COLO668 (cell line): ENCODE results near the gene STX8.
"Not testable (repeated sequence)": the region's sequence is repeated elsewhere in the genome, so short reads cannot be mapped to it uniquely, and the experiment has no call there.

ENCODE experiments used
- DNase-seq: peaks from one replicate; lab custom pipeline; 2025; ENCODE audit not compliant: unreplicated experiment; lab: John Stamatoyannopoulos, UW

The STX8 gene

DNA sequence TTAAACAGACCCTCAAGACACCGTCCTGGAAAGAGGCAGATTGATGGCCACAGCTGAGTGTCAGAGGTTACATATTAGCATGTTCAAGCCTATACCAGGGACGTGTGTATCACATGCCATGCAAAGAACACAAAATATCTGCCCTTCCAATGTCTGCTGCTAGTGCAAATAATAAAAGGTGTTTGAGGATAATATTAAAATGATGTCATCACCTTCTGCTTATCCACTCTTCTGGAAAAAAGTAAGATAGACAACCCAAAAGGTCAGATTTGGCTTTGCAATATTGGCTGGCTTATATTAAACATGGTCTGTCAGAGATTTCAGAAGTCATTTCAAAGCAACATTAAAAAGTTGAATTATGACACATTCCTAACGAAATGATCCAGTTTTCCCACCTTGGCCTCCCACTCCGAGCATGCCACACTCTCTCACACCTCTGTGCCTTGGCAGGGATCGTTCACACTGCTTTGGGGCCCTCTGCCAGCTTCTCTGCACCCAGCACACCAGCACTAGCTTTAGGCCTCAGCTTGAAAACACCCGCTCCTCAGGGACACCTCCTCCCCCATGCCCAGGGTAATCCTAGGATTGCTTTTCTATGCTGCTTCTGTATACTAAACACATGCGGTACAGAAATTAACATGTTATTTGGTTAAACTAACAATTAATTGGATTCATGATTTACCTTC is 306.1 kb downstream of the STX8 start:
- no peak for DNase-seq

DNA sequence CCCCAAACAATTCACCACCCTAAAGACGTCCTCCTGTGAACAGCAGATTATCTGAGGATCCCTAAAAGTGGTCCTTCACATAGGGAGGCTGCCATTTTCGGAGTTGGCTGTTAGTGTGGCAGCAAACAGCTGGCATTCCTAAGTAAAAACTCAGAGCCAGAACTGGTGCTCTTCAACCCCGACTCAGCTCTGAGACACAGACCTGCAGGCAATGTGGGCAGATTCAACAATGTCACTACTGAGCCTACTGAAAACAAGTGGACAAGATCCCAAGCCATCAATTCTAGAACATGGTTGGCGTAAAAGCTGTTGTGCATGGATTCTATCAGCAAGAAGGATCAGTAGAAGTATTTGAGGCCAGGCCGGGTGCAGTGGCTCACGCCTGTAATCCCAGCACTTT is 307.1 kb downstream of the STX8 start:
- DNase-seq = no peak

DNA sequence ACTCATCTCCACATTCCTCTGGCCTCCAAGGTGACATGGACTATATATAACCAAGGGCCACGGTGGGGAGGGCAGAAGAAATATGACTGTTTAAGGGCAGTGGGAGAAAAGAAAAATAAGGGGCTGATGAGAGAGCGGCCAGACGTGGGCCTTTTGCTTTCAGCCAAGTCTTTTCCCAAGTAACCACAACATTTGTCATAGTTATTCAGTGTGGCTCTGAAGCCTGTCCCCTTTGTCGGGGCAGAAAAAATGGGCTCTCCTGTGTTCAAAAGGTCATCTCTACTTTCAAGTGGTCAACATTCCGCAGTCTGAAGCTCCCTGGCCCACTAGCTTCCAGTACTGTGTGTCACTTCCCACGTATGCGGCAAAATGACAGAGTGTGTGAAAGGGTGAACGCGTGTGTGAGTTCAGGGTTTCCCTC is 308.9 kb downstream of the STX8 start:
- DNase-seq = no peak

DNA sequence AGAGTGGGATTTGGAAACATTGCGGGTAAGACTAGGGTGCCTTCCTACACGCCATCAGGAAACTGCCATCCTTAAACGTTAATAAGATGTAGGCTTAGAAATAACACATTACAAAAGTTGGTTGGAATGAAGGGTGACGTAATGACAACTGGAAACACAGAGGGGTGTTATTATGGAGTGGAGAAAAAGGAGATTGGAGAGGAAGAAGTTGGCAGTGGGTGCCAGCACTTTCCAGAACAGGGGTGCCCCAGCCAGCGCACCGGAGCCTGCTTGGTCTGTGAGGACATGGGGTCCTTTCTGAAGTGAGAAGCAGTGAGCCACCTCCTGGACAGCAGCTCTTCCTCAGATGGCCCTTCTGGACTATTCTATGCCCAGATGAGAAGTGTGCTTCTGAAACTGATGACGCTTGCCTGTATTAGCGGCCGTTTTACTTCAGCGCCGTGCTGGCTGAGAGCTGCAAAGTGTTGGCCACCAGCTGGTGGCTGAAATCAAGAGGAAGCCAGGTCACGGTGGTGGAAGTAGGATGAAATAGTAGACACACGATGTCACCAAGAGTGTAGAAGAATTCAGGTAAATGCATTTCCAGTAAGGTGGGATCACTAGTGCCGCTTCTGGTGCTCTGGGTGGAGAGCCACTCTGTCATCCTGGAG is 309.5 kb downstream of the STX8 start:
- DNase-seq = no peak

DNA sequence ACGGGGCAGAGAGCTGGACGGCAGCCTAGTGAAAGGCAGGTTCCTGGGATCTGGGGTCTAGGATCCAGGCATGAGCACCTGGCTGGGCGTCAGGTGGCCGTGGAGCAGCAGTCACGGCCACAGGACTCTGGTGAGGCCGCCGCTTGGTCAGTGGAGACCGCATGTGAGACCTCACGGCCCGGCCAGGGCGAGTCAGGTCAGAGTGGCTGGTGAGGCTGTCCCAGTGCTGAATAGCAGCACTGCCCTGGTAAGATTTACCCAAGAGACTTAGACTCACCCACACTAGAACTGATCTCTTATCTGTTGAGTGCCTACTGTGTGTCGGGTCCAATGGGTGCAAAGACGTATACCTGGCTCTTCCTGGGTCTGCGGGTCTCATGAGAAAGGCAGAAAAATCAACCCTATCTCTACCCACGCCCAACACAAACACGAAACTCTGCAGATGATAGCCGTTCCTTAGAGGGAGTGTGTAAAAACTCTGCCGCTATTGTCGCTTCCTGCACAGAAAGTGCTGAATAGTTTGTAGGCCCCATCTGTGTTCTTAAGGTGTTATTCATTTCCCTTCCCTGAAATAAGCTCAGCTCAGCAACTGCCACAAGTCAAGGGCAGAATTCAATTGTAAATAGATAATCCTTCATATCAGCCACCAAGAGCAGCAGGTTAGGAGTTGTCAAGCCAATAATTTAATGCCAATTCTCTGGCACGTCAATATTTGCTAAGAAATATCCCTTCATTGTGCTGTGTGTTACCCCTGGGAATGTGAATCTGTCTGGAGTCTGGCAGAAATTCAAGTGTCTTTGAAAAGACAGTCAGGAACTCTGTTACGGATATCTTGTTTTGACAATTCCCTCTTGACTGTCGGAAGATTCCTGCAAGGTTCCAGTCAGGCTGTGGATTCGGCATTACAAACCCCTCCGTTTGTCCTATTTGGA is 314.3 kb downstream of the STX8 start:
- DNase-seq = no peak

DNA sequence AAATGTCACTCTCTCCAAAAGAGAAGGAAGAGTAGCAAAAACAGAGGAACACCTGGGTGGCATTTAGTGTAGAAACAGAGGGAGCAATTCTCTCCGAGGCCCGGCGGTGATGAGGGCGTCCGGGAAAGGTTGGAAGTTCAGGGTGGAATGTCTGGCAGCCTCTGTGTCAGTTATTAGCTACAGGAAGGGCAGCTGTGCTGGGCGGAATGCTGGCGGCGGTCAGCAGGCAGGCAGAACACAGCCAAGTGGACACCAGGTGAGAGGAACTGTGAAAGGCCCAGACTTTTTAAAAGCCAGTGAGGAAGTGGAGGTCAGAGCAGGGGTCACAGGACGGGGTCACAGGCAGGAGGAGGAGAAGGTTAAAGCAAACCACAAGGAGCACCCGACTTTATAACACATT is 316.2 kb downstream of the STX8 start:
- DNase-seq = no peak

DNA sequence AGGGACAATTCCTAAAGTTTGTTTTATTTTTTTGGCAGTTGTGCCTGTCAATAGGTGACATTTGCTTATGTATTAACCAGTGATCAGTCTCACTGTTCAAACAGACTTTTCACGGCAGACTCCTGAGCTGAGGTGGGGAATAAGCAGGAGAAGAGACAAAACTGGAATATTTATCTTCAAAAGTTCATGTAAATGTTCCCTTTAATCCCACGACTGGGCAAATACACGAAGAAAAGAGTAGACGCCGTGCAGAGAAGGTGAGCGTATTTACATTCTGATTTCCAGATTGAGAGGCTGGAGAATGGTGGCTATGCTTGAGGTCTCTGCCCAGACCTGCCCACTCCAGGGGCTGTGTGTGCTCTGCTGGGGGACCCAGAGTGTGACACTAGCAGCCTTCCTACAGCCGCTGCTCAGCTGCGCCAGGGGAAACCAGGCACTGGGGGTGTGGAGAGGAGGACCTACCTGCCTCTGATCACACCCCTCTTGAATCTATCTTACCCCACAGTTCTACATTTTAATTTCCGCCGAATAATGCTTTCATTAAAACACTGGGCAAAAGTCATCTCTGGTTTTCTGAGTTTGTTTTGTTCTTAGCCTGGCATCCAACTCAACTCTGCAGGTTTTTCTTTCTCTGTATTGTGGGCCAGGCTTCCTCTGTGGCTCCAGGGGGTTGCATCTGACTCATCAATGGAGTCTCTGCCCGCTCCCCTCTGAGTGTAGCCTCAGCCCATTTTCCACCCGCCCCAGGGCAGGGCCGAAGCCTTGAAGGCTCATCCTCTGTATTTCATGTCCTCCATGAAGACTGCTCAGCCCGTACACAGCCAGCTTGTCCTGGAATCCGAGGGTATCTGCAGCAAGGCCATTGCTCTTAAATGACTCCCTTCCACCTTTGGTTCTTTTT is 317.3 kb downstream of the STX8 start:
- no peak for DNase-seq

DNA sequence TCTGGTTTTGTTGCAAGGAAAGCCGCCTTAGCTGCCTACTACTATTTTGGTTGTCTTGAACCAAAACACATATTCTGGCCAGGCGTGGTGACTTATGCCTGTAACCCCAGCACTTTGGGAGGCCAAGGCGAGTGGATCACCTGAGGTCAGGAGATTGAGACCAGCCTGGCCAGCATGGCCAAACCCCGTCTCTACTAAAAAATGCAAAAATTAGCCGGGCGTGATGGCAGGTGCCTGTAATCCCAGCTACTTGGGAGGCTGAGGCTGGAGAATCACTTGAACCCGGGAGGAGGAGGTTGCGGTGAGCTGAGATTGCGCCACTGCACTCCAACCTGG is 318.0 kb downstream of the STX8 start:
- not testable (repeated sequence) for DNase-seq

DNA sequence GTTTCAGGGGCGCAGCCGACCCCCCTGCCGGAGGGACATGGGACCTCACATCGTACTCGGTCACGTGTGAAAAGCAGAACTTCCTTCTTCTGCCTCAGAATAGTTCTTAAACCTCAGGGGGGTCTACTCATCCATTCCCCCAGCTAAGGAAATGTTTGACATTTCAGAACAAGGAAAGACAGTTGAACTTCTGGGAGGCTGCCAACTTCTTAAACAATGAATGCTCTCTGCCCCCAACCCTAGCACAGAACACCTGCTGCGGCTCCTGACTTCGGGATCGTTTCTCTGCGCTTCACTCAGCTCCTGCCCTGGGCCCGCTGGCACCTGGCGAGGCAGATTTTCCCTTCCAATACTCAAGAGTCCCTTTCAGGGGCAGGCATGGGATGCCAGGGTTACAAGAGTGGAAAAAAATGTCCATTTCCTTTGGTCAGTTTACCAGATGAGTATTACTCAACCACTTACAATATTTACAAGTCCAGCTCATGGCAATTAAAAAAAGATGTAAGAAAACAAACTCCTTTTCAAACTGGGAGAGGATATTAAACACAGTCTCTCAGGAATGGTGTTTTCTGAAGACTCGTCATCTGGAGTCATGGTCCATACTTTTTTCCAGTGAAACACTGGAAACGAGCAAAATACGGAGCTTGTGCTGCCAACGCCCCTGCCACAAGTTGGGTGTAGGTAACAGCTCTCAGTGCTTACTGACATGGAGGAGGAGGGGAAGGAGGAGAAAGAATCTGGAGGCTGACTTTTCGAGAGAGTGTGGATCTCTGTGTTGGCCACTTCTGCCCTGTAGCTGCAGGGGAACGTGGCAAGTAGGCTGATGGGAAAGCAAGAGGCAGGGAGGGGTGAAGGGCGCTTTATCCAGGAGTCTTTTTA is 318.6 kb downstream of the STX8 start:
- no peak for DNase-seq

DNA sequence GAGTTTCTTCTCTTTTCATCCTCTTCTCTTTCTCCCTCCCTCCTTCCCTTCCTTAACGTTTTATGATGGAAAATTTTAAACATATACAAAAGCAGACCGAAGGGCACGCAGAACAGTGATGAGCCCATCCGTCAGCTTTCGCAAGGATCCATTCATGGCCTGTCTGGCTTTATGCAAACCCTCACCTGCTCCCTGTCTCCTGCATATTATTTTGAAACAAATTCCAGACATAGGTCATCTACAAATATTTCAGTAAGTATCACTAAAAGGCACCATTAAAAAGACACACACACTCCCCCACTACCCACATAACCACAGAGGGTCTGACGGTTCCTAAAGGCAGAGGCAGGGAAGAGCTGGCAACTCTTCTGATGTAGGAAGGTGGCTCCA is 319.3 kb downstream of the STX8 start:
- no peak for DNase-seq

DNA sequence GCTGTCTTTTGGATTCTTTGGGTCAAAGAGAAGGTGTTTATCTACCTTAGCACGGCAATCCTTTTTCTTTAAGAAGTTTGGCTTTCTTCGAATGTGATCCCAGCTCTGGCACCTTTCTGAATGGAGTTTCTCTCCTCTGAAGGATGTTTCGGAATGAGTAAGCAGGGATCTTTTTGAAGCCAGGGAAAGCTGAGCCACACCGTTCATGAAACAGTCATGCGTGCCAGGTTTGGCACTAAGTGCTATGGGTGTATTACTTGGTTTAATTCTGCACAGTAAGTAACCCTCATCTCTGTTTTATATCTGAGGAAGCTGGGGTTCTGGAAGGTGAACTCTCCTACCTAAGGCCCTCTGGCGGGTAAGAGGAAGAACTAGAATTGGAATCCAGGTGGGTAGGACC is 319.8 kb downstream of the STX8 start:
- no peak for DNase-seq

DNA sequence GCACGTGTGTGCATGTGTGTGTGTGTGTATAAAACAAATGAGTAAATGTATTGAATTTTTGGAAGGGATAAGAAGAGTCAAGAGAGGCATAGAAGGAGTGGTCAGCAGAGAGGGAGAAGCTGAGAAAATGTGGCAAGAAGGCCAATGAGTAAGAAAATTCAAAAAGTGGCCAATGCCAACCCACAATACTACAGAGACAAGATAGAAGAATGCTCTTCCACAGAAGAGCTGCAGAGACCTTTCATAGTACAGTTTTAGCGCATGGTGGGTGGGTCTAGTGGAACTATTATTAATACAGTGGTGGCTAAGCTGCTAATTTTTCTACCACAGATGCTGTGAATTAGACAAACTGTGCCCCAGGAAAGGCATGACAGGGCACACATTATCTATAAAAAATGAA is 320.8 kb downstream of the STX8 start:
- no peak for DNase-seq

DNA sequence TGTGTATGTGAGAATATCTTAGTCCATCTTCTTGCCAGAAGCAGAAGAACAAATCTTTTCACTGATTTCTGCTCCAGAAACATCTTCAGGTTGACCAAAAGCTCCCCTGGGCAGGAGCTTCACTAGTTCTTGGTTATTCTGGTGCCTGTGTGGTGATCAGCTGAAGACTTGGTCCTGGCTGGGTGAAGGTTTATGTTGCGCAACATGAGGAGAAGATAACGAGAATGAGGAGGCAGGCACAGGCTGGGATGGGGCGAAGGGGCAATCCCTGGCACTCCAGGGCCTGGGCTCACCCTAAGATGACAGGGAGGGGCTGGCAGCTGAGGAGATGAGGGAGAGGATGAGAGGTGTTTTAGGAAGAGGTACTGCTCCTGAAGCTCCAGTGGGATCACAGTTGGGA is 322.3 kb downstream of the STX8 start:
- DNase-seq = no peak

DNA sequence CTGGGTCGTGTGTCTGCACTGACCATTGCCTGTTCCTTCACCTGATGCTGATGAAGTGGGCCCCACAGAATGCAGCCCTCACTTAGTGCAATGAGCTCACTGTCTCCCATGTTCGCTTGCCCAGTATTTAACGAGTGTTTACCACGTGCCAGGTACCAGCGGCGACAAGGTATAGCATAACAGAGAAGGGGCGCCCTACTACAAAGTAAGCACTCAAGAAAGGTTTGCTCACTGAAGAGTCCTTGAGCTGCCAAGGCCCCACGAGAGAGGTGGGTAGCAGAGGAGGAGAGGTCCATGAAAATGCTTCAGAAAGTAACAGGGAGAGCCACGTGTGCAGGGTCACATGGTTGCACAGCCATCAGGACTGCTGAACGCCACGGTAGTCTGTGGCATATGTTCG is 324.3 kb downstream of the STX8 start:
- DNase-seq = no peak

DNA sequence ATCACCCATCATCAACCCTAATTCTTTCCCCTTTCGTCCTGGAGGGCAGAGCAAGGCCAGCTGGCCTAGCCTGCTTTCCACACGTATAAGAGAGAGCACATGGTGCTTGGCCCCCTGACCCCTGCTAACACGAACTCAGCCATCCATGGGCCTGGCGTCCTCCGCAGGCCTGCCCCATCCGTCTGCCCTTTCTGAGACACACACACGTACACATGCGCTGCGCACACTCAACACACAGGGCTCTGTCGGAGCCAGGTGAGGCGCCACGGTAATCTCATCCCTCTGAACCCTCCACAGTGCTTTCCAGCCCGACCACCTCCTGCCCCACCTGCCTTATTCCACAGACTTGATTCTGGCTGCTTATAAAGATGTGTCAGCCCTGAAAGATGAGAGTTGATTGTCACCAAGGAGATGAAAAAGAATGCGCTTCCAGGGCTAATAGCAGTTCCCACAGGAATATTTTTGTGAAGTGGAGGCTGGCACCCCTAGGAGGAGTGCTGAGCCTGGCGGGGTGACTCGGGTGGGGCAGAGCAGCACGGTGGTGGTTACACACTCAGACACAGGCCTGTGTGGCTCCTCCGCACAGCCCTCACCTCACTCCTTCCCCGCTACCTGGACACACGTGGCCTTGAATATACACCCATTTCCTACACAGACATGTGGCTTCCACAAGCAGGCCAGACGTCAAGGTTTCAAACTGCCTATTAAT is 326.2 kb downstream of the STX8 start:
- DNase-seq = no peak

DNA sequence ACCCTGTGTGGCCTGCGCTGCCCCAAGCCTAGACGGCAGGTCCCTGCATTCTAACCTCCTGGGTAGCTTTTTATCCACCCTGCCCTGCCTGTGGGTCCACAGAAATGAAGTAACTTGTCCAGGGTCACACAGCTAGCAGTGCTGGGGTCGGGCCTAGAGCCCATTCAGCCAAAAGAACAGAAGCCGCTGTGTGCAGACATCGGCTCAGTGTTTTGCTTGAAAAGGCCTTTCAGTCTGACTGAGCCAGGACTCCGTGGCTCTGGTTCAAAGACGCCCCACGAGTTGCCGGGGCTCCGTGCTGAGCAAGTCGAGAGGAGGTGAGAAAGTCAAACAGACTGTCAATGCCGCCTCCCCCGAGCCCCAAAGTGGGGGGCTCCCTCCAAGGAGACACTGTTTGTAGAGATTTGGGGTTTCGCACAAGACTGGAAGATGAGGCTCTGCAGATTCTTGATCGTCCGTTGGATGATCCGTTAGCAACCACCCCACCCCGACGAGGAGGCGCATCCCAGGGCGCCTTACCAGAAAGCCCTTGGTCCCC is 328.1 kb downstream of the STX8 start:
- DNase-seq = no peak

DNA sequence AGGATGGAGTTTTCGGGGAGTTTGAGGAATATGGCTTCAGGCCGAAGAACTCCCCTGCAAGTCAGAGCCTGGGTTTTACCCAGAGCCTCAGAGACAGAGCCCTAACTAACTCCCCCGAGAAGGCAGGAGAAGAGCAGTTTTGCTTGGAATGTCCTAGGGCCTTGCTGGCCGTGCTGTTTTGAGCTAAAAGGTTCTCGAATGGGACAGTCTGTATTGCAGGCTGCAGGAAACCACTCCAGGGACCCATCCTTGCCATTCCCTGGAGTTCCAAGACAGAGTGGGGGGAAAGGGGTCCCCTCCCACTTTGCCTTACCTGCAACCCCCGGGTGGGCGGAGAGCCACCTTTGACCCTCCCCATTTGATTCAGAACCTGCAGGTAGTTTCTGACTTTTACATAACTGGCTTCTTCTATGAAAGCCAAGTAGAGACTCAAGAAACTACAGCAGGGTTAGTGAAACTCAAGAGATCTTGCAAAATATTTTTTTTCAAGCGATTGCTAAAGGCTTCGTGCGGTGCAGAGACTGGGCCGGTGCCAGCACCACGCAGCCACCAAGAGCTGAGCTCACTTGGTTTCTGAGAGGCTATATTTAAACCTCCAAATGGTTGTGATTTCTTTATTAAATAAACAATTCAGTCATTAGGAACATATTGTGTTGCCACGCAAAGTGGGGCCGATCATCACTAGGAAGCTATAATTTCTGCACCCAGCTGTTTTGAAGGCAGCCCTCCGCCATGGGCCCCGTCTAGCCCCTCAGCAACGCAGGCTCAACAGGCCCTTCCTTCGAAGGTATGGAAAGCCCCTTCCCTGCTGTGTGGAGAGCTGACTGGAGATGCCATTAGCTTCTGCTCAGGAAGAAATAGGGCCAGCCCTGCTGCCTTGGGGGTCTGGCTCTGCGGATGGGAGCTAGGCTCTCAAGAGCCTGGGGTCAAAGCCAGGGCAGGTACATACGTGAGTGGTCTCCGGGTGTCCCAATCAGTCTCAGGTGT is 331.3 kb downstream of the STX8 start:
- no peak for DNase-seq

DNA sequence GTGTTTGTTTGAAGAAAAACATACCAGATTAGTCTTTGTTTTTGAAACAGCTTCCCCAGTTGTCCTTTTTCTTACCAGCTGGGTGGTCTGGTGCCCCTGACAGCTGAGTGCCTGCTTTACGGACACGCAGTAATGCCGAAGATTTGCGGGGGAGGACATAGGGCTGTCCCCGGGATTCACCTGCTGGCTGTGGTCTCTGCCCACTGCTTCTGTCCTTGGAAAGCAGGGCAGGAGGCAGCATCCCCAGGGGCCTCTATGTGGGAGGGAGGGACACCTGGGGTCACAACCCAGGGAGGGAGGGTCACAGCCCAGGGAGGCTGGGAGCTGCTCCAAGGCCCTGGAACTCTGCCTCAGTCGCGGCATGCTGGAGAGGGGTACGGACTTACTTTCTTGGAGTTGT is 332.6 kb downstream of the STX8 start:
- no peak for DNase-seq
